OCI-LY7 (cell line): ENCODE measurements around the gene IL4I1.

Experiments
- CTCF ChIP-seq: fragments of 200-600 bp; sonication (generic); conservative IDR thresholded peaks from 2 replicates; pipeline ENCODE4 v1.5.1; 2014; ENCODE audit warnings: mild to moderate bottlenecking, antibody characterized with exemption, low read length, moderate library complexity, mixed read lengths
- EZH2phosphoT487 ChIP-seq: fragments of 200-600 bp; sonication (generic); IDR thresholded peaks from 2 replicates; pipeline ENCODE4 v1.6.1; 2018; ENCODE audit warnings: low read depth, borderline replicate concordance, mild to moderate bottlenecking, mixed run types, antibody characterized with exemption, low read length, moderate library complexity, mixed read lengths

GRCh38 chr19:49884109-49884508 lies 12.6 kb downstream of the IL4I1 start:
- TF ChIP-seq CTCF (no peak), EZH2phosphoT487 (no peak)
